Epithelial cell of esophagus (primary cell): ENCODE data around the gene ERFE.

Source experiments
- DNase-seq: peaks from one replicate; pipeline ENCODE4 v3.0.0; 2010; ENCODE audit warnings: low read depth
- H3K4me3 ChIP-seq: 2 replicates; pipeline ENCODE4 v1.5.1; 2011; ENCODE audit warnings: mild to moderate bottlenecking, low read length, control low read depth
- TF ChIP-seq, protein P1 (sequence below): IDR thresholded peaks from 2 replicates; pipeline ENCODE4 v1.5.1; 2011; ENCODE audit warnings: low read depth, mild to moderate bottlenecking, low read length, control low read depth, inconsistent platforms; ENCODE audit not compliant: insufficient read depth; ENCODE audit errors: missing control alignments

ERFE gene

DNA sequence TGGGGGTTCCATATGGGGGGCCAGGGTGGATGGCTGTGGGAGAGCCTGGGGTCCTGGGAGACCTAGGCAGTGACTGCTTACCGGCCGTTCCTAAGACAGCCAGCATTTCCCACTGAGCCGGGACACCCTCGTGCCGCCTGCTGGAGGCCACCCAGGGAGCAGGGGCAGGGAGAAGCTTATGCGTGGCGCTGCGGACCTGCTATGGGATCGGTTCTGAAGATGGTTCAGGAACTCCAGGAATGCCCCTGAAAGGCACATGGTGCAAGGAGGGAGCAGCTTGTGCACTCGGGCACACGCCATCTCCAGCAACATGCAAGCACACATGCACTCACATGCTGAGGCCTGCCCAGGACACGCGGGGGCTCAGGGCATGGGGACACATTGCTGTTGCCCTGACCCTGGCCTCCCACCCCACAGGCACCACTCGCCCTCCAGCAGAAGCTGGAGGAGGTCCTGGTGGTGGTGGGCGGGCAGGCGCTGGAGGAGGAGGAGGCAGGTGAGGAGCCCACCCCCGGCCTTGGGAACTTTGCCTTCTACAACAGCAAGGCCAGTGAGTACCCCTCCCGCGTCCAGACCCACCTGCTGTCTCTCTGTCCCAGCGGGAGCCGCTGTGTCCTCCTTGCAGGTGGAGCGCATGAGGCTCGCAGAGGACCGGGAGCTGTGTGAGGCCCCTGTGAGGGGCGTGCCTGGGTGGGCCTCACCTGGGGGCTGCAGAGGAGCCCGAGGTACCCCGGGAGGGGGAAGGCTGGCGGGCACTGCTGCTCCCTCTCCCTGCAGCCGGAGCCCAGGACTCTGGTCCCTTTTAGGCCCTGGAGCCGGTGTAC is 16.2 kb upstream of the ERFE start:
- no peak overlapping the region for H3K4me3 ChIP-seq
- TF ChIP-seq, protein P1, sequence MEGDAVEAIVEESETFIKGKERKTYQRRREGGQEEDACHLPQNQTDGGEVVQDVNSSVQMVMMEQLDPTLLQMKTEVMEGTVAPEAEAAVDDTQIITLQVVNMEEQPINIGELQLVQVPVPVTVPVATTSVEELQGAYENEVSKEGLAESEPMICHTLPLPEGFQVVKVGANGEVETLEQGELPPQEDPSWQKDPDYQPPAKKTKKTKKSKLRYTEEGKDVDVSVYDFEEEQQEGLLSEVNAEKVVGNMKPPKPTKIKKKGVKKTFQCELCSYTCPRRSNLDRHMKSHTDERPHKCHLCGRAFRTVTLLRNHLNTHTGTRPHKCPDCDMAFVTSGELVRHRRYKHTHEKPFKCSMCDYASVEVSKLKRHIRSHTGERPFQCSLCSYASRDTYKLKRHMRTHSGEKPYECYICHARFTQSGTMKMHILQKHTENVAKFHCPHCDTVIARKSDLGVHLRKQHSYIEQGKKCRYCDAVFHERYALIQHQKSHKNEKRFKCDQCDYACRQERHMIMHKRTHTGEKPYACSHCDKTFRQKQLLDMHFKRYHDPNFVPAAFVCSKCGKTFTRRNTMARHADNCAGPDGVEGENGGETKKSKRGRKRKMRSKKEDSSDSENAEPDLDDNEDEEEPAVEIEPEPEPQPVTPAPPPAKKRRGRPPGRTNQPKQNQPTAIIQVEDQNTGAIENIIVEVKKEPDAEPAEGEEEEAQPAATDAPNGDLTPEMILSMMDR, result no peak

DNA sequence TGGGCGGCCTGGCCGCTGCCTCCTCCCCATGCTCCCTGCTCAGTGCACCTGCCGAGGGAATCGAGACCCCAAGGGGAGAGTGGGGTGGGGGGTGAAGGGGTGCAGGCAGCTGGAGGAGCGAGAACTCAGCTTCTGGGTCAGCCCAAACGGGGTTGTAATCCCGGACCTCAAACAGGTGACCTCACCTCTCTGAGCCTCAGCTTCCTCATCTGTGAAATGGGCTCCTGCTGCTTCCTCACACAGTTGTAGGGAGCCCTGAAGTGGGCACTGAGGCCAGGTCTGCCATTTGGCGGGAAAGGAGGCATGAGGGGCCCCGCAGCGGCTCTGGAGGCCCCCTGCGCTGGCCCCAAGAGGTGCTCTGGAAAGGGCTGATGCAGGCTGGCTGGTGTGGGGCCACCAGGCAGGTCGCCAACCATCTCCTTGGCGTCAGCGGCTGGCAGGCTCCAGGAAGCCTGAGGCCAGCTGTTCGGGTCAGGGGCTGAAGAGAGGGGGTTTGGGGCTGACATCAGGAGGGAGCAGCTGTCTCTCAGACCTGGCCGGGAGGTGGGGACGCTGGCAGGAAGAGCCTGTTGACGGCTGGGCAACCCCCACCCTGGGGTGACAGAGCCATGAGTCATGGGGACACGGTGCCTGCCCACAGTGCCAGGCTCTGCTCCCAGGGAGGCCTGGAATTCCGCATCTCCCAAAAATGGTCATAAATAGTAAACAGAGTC is 15.4 kb upstream of the ERFE start:
- DNase-seq, result peak; percentile 83
- H3K4me3 ChIP-seq, result no peak overlapping the region
- TF ChIP-seq, protein P1, result no peak

More for the DNA sequence above, 16.2 kb upstream of the ERFE start:
- peak; percentile 78 for DNase-seq

DNA sequence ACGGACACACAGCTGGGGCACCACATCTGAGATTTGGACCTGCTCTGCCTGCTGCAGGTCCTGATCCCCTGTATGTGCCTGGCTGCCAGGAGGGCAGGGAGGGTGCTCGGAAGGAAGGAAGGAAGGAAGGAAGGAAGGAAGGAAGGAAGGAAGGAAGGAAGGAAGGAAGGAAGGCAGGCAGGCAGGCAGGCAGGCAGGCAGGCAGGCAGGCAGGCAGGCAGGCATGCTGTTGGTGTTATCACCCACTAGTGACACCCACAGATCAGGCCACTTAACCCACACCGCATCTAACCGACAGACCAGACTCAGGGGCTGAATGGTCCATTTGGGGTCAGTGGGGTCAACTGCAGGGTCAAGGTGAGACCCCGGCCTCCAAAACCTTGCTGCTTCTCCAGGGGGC is 14.5 kb upstream of the ERFE start:
- TF ChIP-seq, protein P1, result no peak
- H3K4me3 ChIP-seq, result no peak overlapping the region
- no peak for DNase-seq

DNA sequence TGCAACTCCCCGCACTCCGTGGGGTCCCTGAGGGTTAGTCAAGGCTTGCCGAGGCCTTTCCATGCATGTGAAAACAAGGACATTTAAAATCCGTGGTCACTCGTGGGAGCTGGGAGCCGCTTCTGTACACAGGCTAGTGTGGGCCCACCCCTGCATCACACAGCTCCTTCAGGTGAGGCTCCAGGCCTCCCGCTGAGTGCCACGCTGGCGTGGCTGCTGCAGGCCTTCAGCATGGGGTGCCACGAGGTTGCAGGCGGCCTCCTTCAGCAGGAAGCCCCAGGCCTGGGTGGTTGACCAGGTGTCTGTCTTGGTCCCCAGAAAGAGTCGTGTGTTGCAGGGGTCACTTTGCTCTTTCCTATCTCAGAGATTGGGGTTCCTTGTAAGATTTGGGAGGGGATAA is 13.7 kb upstream of the ERFE start:
- TF ChIP-seq, protein P1, result no peak
- no peak overlapping the region for H3K4me3 ChIP-seq
- DNase-seq, result no peak

DNA sequence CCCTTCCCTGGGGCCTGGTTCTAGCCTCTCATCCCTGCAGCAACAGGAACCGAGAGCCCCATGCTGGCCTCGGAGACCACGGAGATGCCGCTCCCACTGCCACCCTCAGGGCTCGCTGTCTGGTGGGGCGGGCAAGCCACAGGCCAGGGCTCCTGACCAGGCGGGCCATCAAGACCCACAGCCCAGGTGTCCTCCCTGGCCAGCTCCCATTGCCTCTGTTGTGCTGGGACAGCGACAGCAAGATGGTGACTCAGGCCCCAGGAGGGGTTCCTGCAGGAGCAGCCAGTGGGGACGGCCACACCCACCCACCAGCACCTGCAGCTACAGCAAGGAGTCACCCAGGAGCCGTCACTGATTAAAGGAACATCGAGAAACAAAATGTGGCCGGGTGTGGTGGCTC is 12.9 kb upstream of the ERFE start:
- DNase-seq, result peak; percentile 25
- H3K4me3 ChIP-seq, result no peak overlapping the region
- TF ChIP-seq, protein P1, result no peak

DNA sequence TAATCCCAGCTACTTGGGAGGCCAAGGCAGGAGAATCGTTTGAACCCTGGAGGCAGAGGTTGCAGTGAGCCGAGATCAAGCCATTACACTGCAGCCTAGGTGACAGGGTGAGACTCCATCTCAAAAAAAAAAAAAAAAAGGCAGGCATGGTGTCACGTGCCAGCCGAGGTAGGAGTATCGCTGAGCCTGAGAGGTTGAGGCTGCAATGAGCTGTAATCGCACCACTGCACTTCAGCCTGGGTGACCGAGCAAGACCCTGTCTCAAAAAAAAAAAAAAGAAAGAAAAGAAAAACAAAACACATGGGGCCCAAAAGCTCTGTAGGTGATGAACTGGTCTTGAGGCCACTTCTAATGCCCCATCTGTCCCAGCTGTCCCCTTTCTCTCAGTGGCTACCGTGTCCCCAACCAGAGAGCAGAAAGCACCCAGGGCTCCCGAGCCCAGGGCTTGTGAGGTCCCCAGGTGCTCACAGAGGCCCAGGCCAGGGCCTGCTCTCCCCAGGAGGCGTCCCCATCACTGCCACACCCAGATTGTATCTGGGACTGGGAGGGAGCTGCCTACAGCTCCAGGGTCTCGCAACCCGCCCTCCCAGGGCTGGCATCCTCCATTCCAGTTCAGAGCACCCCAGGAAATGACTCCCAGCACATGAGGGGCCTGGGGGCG is 11.8 kb upstream of the ERFE start:
- no peak overlapping the region for H3K4me3 ChIP-seq
- DNase-seq, result no peak
- TF ChIP-seq, protein P1, result no peak
